ENCODE results near the gene CHCHD10.

Gene CHCHD10

GRCh38 chr22:23769321-23769965 is 1.7 kb upstream of the CHCHD10 start:
- no peak for DNase-seq

- DNase-seq, result no peak
Measured at GRCh38 chr22:23767303-23767672, 484 bp downstream of the CHCHD10 start.

- DNase-seq, result no peak
Measured at GRCh38 chr22:23764899-23765881, 2.6 kb downstream of the CHCHD10 start.

- DNase-seq, result no peak
Measured at GRCh38 chr22:23763954-23764353, 3.8 kb downstream of the CHCHD10 start.

GRCh38 chr22:23763579-23763945 is 4.2 kb downstream of the CHCHD10 start:
- DNase-seq, result no peak

GRCh38 chr22:23762842-23763578 is 4.8 kb downstream of the CHCHD10 start, which contains the start of gene C22orf15:
Gene C22orf15 (plus strand): TSS chr22:23762990. CDS start chr22:23763307, 317 bp downstream.
- DNase-seq, result peak; percentile 42

- no peak for DNase-seq
Measured at GRCh38 chr22:23760056-23760455, 7.7 kb downstream of the CHCHD10 start.

- no peak for DNase-seq
Measured at GRCh38 chr22:23759566-23759965, 8.2 kb downstream of the CHCHD10 start.

GRCh38 chr22:23756891-23757290 is 10.9 kb downstream of the CHCHD10 start:
- no peak for DNase-seq

- no peak for DNase-seq
Measured at GRCh38 chr22:23755711-23756110, 12.1 kb downstream of the CHCHD10 start.

- no peak for DNase-seq
Measured at GRCh38 chr22:23754980-23755636, 12.7 kb downstream of the CHCHD10 start.

GRCh38 chr22:23754220-23754919 is 13.4 kb downstream of the CHCHD10 start, which contains the start of gene VPREB3:
Gene VPREB3 (minus strand): TSS chr22:23754425. CDS start chr22:23754363, 62 bp downstream.
- DNase-seq, result no peak

- no peak for DNase-seq
Measured at GRCh38 chr22:23753385-23753784, 14.4 kb downstream of the CHCHD10 start.

GRCh38 chr22:23752750-23753149 is 15.0 kb downstream of the CHCHD10 start:
- DNase-seq, result no peak

- no peak for DNase-seq
Measured at GRCh38 chr22:23752090-23752691, 15.6 kb downstream of the CHCHD10 start.

- DNase-seq, result no peak
Measured at GRCh38 chr22:23751441-23751996, 16.3 kb downstream of the CHCHD10 start.

GRCh38 chr22:23750714-23751440 is 16.9 kb downstream of the CHCHD10 start, which contains the start of gene ZNF70:
Gene ZNF70 (minus strand): TSS chr22:23751112. CDS start chr22:23745140, 5,972 bp downstream.
- peak; percentile 94 for DNase-seq

GRCh38 chr22:23750367-23750713 is 17.4 kb downstream of the CHCHD10 start:
- no peak for DNase-seq

GRCh38 chr22:23749841-23750301 is 17.9 kb downstream of the CHCHD10 start:
- no peak for DNase-seq

- no peak for DNase-seq
Measured at GRCh38 chr22:23745791-23746190, 22.0 kb downstream of the CHCHD10 start.
